ENCODE measurements around the gene USP46. TPM values are rescaled to one million over a fixed set of nuclear protein-coding genes. Genes with fewer than 3 reads are reported as not detected.
A peak's percentile ranks its signal among the peaks of the same experiment; 100 is the strongest.

USP46 gene
- total and polyA plus RNA-seq, 2 of the 8 experiments (the other 6 are each of a cell fraction or from before 2014, with no cell fraction given) = 10.6 to 62.4 TPM

DNA sequence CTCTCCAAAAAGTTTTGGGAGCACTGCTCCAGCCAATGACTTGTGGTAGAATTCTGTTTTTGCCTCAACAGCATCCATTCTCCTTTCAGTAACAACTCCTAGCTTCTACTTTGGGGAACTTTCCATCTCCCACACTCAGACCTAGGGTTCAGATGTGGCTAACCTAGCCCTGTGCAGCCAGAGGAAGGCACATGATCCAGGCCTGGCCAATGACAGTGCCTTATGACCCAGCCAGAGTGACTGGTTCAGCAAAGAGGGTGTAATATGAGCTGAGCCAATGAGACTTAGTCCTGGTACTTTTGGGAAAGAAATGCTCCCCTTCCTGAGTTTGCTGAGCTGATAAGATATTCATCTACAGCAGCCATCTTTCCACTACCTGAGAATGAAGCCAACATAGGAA is 5.4 kb upstream of the USP46 start:
- H2BK20ac ChIP-seq (ENCODE audit: low read length) = no peak overlapping the region
- H2BK5ac ChIP-seq (ENCODE audit: low read depth, low read length) = no peak overlapping the region
- no peak overlapping the region for H2BK15ac ChIP-seq (ENCODE audit: low read length)
- POLR2A ChIA-PET (ENCODE audit: partially characterized antibody) = interaction anchor here (1.3 to 1.7 kb wide), 3 partner anchors 48 to 77 kb away, joined by 3 to 9 read pairs (median 4); no protein-coding TSS in a partner anchor
- no peak overlapping the region for H3K9ac ChIP-seq (replicated peaks in 1 of 4; ENCODE audit: extremely low read depth in 1 of 4, low read depth in 3 of 4, low read length in 3 of 4)
- no peak overlapping the region for H4K8ac ChIP-seq (ENCODE audit: extremely low read depth, insufficient read depth, low read length)
- H3K18ac ChIP-seq (ENCODE audit: extremely low read depth, low read length) = no peak overlapping the region
- CTCF ChIA-PET (ENCODE audit: partially characterized antibody) = interaction anchor here (1.1 to 1.7 kb wide), 3 partner anchors 22 to 317 kb away, joined by 3 to 7 read pairs (median 3); no protein-coding TSS in a partner anchor
- peaks cover 0 to 3% of the 10 kb centered on the region in 2 experiments; a peak in 1 of 4 replicates for H3K79me2 ChIP-seq (ENCODE audit: control insufficient read depth in 1 of 2, insufficient read depth in 2 of 2, low read length in 2 of 2)
- H4K91ac ChIP-seq (replicated peaks; ENCODE audit: insufficient read length, low read length) = no peak overlapping the region
- no peak overlapping the region for H3K4ac ChIP-seq (replicated peaks; ENCODE audit: insufficient read length, low read depth, low read length)
- H3K27me3 ChIP-seq (replicated peaks in 1 of 4; ENCODE audit: control insufficient read depth in 3 of 4, extremely low read depth in 1 of 4, insufficient read depth in 3 of 4, low read length in 3 of 4) = peaks cover 0 to 5% (median 2%) of the 10 kb centered on the region in 4 experiments; a peak in 4 of 7 replicates
- H4K5ac ChIP-seq (ENCODE audit: insufficient read length, low read depth, low read length) = no peak overlapping the region
- peaks cover 0 to 8% of the 10 kb centered on the region in 2 experiments; a peak in 2 of 4 replicates for H3K9me3 ChIP-seq (ENCODE audit: insufficient read depth in 2 of 2, low read depth in 1 of 2, low read length in 1 of 2)
- no peak for DNase-seq (ENCODE audit: low read depth in 1 of 2, low spot score in 2 of 2)
- H3K79me1 ChIP-seq (ENCODE audit: low read depth, low read length) = no peaks in the 10 kb centered on the region; the same call in 1 of the 2 replicates
- no peak overlapping the region for H3K4me3 ChIP-seq (ENCODE audit: extremely low read depth in 1 of 4, insufficient read depth in 2 of 4, low read depth in 3 of 4, low read length in 4 of 4)
- H2BK120ac ChIP-seq (replicated peaks; ENCODE audit: low read depth, low read length) = no peak overlapping the region
- H3K4me1 ChIP-seq (replicated peaks in 1 of 4; ENCODE audit: control insufficient read depth in 3 of 4, insufficient read depth in 4 of 4, low read length in 3 of 4) = peaks cover 0 to 3% (median 0%) of the 10 kb centered on the region in 4 experiments; a peak in 1 of 7 replicates
- H2BK12ac ChIP-seq (ENCODE audit: low read depth, low read length) = no peak overlapping the region
- peaks cover 0 to 4% (median 0%) of the 10 kb centered on the region in 4 experiments; a peak in 1 of 8 replicates for H3K36me3 ChIP-seq (ENCODE audit: control insufficient read depth in 2 of 4, insufficient read depth in 4 of 4, low read length in 3 of 4)
- H3K27ac ChIP-seq (ENCODE audit: low read depth, low read length) = no peak overlapping the region
- H3K14ac ChIP-seq (ENCODE audit: insufficient read length) = no peak overlapping the region
- H3K56ac ChIP-seq (replicated peaks; ENCODE audit: insufficient read length, low read depth, low read length) = no peak overlapping the region
- H2AK5ac ChIP-seq (ENCODE audit: low read depth, low read length) = peak overlapping the region; percentile 88; the same call in 1 of the 2 replicates
- H2AFZ ChIP-seq (ENCODE audit: low read length) = no peak overlapping the region
- no peak for FAIRE-seq
- no peak overlapping the region for H3K23ac ChIP-seq (ENCODE audit: insufficient read length)
- H4K20me1 ChIP-seq (replicated peaks in 1 of 2; ENCODE audit: control insufficient read depth in 1 of 2, insufficient read depth in 2 of 2, low read length in 2 of 2) = no peaks in the 10 kb centered on the region
- H3K23me2 ChIP-seq (ENCODE audit: low read depth, low read length) = peaks cover 5% of the 10 kb centered on the region; the same call in 1 of the 2 replicates
- no peak overlapping the region for H3K4me2 ChIP-seq (ENCODE audit: insufficient read depth in 1 of 2, low read depth in 2 of 2, low read length in 2 of 2)
- TF ChIP-seq HDAC2 (IDR thresholded peaks at IDR 0.05; ENCODE audit: borderline replicate concordance in 1 of 2, low read depth in 2 of 2, low read length in 2 of 2) (no peak), SP2 (IDR thresholded peaks at IDR 0.05; ENCODE audit: low read length) (no peak), NRF1 (IDR thresholded peaks at IDR 0.05; ENCODE audit: low read depth, low read length) (no peak), EZH2 (IDR thresholded peaks at IDR 0.05; ENCODE audit: low read depth, low read length, severe bottlenecking) (no peak), RAD21 (IDR thresholded peaks at IDR 0.05 in 1 of 2, conservative IDR thresholded peaks at IDR 0.05 in 1 of 2; ENCODE audit: low read depth in 2 of 2, low read length in 2 of 2) (no peak), MAFK (IDR thresholded peaks at IDR 0.05; ENCODE audit: low read depth, low read length) (no peak), POLR2A (IDR thresholded peaks at IDR 0.05; ENCODE audit: control extremely low read depth in 1 of 2, low read depth in 2 of 2, low read length in 2 of 2) (no peak), CTBP2 (IDR thresholded peaks at IDR 0.05; ENCODE audit: borderline replicate concordance, insufficient read depth, insufficient read length, low read length) (no peak), SIN3A (conservative IDR thresholded peaks at IDR 0.05 in 1 of 2, IDR thresholded peaks at IDR 0.05 in 1 of 2; ENCODE audit: low read depth in 1 of 2, low read length in 2 of 2) (no peak), CEBPB (IDR thresholded peaks at IDR 0.05; ENCODE audit: low read depth, low read length) (no peak), PHF8 (conservative IDR thresholded peaks at IDR 0.05; ENCODE audit: low read depth, low read length) (no peak)
- TF ChIP-seq, protein P1, sequence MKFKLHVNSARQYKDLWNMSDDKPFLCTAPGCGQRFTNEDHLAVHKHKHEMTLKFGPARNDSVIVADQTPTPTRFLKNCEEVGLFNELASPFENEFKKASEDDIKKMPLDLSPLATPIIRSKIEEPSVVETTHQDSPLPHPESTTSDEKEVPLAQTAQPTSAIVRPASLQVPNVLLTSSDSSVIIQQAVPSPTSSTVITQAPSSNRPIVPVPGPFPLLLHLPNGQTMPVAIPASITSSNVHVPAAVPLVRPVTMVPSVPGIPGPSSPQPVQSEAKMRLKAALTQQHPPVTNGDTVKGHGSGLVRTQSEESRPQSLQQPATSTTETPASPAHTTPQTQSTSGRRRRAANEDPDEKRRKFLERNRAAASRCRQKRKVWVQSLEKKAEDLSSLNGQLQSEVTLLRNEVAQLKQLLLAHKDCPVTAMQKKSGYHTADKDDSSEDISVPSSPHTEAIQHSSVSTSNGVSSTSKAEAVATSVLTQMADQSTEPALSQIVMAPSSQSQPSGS (IDR thresholded peaks at IDR 0.05; ENCODE audit: low read length) = no peak
